H1 (cell line): ENCODE data around the gene TBX21.

ENCODE experiments used
- ATF3 ChIP-seq: IDR thresholded peaks from 2 replicates; pipeline ENCODE4 v1.6.1; 2011; ENCODE audit warnings: low read depth, mild to moderate bottlenecking, low read length; ENCODE audit not compliant: insufficient read depth
- CTCF ChIP-seq, 3 experiments: IDR thresholded peaks; 1 replicate in 2 of 3; 2 replicates in 1 of 3; pipeline versions ENCODE4 v1.5.1 to v1.6.1; 2011; ENCODE audit warnings: low read length in 3 of 3, mild to moderate bottlenecking in 3 of 3, inconsistent platforms in 2 of 3, low read depth in 1 of 3, moderate library complexity in 1 of 3; ENCODE audit not compliant: insufficient read depth in 1 of 3; ENCODE audit errors: control extremely low read depth in 1 of 3
- EGR1 ChIP-seq: IDR thresholded peaks from 2 replicates; pipeline ENCODE4 v1.6.1; 2011; ENCODE audit warnings: low read depth, low read length, borderline replicate concordance
- EZH2 ChIP-seq: fragments of 200-600 bp; sonication (generic); IDR thresholded peaks from 2 replicates; pipeline ENCODE4 v1.7.1; 2012; ENCODE audit warnings: low read depth, mild to moderate bottlenecking, moderate library complexity, low read length, inconsistent platforms; ENCODE audit not compliant: severe bottlenecking
- FOSL1 ChIP-seq: IDR thresholded peaks from 2 replicates; pipeline ENCODE4 v1.6.1; 2011; ENCODE audit warnings: mild to moderate bottlenecking, low read depth, low read length, moderate library complexity; ENCODE audit not compliant: insufficient read depth
- HDAC2 ChIP-seq, 2 experiments: fragments of 300-600 bp in 1 of 2; sonication (generic) in 1 of 2; IDR thresholded peaks; 2 replicates each; pipeline ENCODE4 v1.6.1; 2011 to 2012; ENCODE audit warnings: low read depth in 2 of 2, low read length in 2 of 2, mild to moderate bottlenecking in 2 of 2, moderate library complexity in 2 of 2, borderline replicate concordance in 1 of 2, inconsistent platforms in 1 of 2
- NRF1 ChIP-seq: IDR thresholded peaks from 2 replicates; pipeline ENCODE4 v1.6.1; 2011; ENCODE audit warnings: mild to moderate bottlenecking, low read depth, low read length, improper control_type of control experiment
- POLR2A ChIP-seq, 2 experiments: IDR thresholded peaks; 1 replicate in 1 of 2; 2 replicates in 1 of 2; pipeline ENCODE4 v1.6.1; 2011; ENCODE audit warnings: low read depth in 2 of 2, low read length in 2 of 2, mild to moderate bottlenecking in 2 of 2; ENCODE audit errors: control extremely low read depth in 1 of 2
- RFX5 ChIP-seq: IDR thresholded peaks from 2 replicates; pipeline ENCODE4 v1.6.1; 2011; ENCODE audit warnings: low read depth, low read length, improper control_type of control experiment, borderline replicate concordance
- SP1 ChIP-seq: IDR thresholded peaks from 2 replicates; pipeline ENCODE4 v1.6.1; 2011; ENCODE audit warnings: low read depth, low read length
- SP4 ChIP-seq: IDR thresholded peaks from 2 replicates; pipeline ENCODE4 v1.6.1; 2012; ENCODE audit warnings: low read length, inconsistent platforms
- SUZ12 ChIP-seq: fragments of 200-600 bp; sonication (generic); IDR thresholded peaks from 2 replicates; pipeline ENCODE4 v1.6.1; 2012; ENCODE audit warnings: mild to moderate bottlenecking, inconsistent platforms, low read length, moderate library complexity, mixed read lengths
- ZNF274 ChIP-seq: IDR thresholded peaks from 2 replicates; pipeline ENCODE4 v1.7.0; 2012; ENCODE audit warnings: low read length, borderline replicate concordance; ENCODE audit errors: extremely low read depth

- TF ChIP-seq SP4 (no peak), POLR2A (IDR thresholded peaks at IDR 0.05; ENCODE audit: control extremely low read depth in 1 of 2, low read depth in 2 of 2, low read length in 2 of 2) (no peak), RFX5 (no peak), NRF1 (no peak), EZH2 (no peak), CTCF (IDR thresholded peaks at IDR 0.05; ENCODE audit: control extremely low read depth in 1 of 3, insufficient read depth in 1 of 3, low read depth in 1 of 3, low read length in 3 of 3) (peak; percentile 80 to 93 (median 91)), ATF3 (no peak), SUZ12 (no peak), HDAC2 (IDR thresholded peaks at IDR 0.05; ENCODE audit: borderline replicate concordance in 1 of 2, low read depth in 2 of 2, low read length in 2 of 2) (no peak), SP1 (no peak), EGR1 (no peak), ZNF274 (no peak), FOSL1 (no peak)
Measured at GRCh38 chr17:47698749-47699535, 34.1 kb upstream of the TBX21 start.
